Adrenal gland (tissue), 12 donors: ENCODE measurements around the gene SSPN. TPM values are rescaled to one million over a fixed set of nuclear protein-coding genes. Genes with fewer than 3 reads are reported as not detected.

Experiments
- DNase-seq, 7 donors: peaks; one replicate each; pipeline ENCODE4 v3.0.0-alpha.2; 2019 to 2020
- H3K27ac ChIP-seq, 5 donors: fragments of 200-600 bp; sonication (generic) in 4 of 5; 1 replicate in 3 of 5; 2 replicates in 2 of 5; pipeline versions ENCODE4 v1.5.1 to v1.8.0; 2016 to 2020; ENCODE audit warnings: mild to moderate bottlenecking in 1 of 5
- H3K27me3 ChIP-seq: fragments of 200-600 bp; 2 replicates; pipeline ENCODE4 v1.8.0; 2021
- H3K36me3 ChIP-seq, 2 donors: fragments of 200-600 bp; replicated peaks in 1 of 2; 1 replicate in 1 of 2; 2 replicates in 1 of 2; pipeline versions ENCODE4 v1.5.1 to v1.8.0; 2018 to 2022
- H3K4me1 ChIP-seq, 2 donors: fragments of 200-600 bp; replicated peaks in 1 of 2; 1 replicate in 1 of 2; 2 replicates in 1 of 2; pipeline versions ENCODE4 v1.5.1 to v1.8.0; 2018 to 2021
- H3K4me3 ChIP-seq, 4 donors: fragments of 200-600 bp; sonication (generic) in 3 of 4; one replicate each; pipeline ENCODE4 v1.5.1; 2016 to 2018
- H3K9me3 ChIP-seq, 3 donors: fragments of 200-600 bp; sonication (generic) in 1 of 3; replicated peaks in 1 of 3; 1 replicate in 2 of 3; 2 replicates in 1 of 3; pipeline versions ENCODE4 v1.5.1 to v1.8.0; 2016 to 2021
- POLR2A ChIP-seq, 2 donors: fragments of 450-650 bp; IDR thresholded peaks; one replicate each; pipeline ENCODE4 v1.6.1; 2017; ENCODE audit warnings: antibody characterized with exemption in 2 of 2, mild to moderate bottlenecking in 2 of 2, moderate library complexity in 1 of 2
- whole genome bisulfite sequencing, 4 donors: extraction: QIAGEN DNeasy Blood & Tissue Kit in 2 of 4; methylation state at CpG; one replicate each; pipeline versions ENCODE4 v1.1.5 to v1.1.7; 2013 to 2017; 5-methylcytosine and 5-hydroxymethylcytosine counted together
- intact Hi-C, 2 donors: fragments of 100-400 bp; cut with DNase I; formaldehyde crosslinking; loops; one replicate each; pipeline versions ENCODE4 v1.14.1 to v1.15.0; 2022 to 2023
- polyA plus RNA-seq, 3 donors: library from polyadenylated mRNA; stranded (reverse); fragments of 200-250 nt in 2 of 3; fragments of 350-450 nt in 1 of 3; fragmentation: Illumina TruSeq in 1 of 3; extraction: RNeasy Lipid Tissue Mini Kit (QIAGEN cat#74804) in 1 of 3; gene quantifications; one replicate each; pipeline ENCODE4 v1.2.3, GENCODE V29; 2013 to 2014
- total RNA-seq, 9 donors: library from RNA; depleted of rRNA in 4 of 9; stranded (reverse); fragments of >200 nt in 4 of 9; fragments of 120-200 nt in 1 of 9; fragmentation: NEBNext Ultra II Directional in 1 of 9; extraction: Animal tissue kit (Norgen Biotek cat#: 25700) in 1 of 9; gene quantifications; one replicate each; pipeline versions ENCODE4 v1.1.0 to v1.2.4, GENCODE V29; 2013 to 2023
- TF ChIP-seq, protein P1 (sequence below), 6 experiments: fragments of 450-650 bp in 4 of 6; fragments of 200-600 bp in 2 of 6; sonication (generic) in 1 of 6; IDR thresholded peaks; 1 replicate in 5 of 6; 2 replicates in 1 of 6; pipeline versions ENCODE4 v1.5.1 to v1.8.0; 2016 to 2021; ENCODE audit warnings: antibody characterized with exemption in 6 of 6, mild to moderate bottlenecking in 2 of 6, moderate library complexity in 1 of 6
- donor health status: healthy with polysubstance abuse.
- donor health status: Bipolar disorder and iron deficiency.
- donor health status: DM: yes; HTN: yes; CAD: no.
- donor health status: DM: no; HTN: no; CAD: no.
- donor health status: DM: no; HTN: no; CAD: no.
- donor health status: DM: yes; HTN: yes; CAD: no.

Gene SSPN
- total and polyA plus RNA-seq, 12 donors, result 3.3 to 47.8 (median 13.9) TPM

GRCh38 chr12:26157001-26157400 lies 38.4 kb upstream of the SSPN start:
- no peak overlapping the region for H3K4me3 ChIP-seq
- no peak overlapping the region for H3K27ac ChIP-seq
- intact Hi-C loops, result no loop called here
- TF ChIP-seq, protein P1, sequence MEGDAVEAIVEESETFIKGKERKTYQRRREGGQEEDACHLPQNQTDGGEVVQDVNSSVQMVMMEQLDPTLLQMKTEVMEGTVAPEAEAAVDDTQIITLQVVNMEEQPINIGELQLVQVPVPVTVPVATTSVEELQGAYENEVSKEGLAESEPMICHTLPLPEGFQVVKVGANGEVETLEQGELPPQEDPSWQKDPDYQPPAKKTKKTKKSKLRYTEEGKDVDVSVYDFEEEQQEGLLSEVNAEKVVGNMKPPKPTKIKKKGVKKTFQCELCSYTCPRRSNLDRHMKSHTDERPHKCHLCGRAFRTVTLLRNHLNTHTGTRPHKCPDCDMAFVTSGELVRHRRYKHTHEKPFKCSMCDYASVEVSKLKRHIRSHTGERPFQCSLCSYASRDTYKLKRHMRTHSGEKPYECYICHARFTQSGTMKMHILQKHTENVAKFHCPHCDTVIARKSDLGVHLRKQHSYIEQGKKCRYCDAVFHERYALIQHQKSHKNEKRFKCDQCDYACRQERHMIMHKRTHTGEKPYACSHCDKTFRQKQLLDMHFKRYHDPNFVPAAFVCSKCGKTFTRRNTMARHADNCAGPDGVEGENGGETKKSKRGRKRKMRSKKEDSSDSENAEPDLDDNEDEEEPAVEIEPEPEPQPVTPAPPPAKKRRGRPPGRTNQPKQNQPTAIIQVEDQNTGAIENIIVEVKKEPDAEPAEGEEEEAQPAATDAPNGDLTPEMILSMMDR (IDR thresholded peaks at IDR 0.05), result no peak
- TF ChIP-seq POLR2A (IDR thresholded peaks at IDR 0.05), result no peak
- H3K27me3 ChIP-seq, result no peaks in the 10 kb centered on the region
- H3K4me1 ChIP-seq, result peaks cover 0 to 12% of the 10 kb centered on the region in 2 donors
- no peaks in the 10 kb centered on the region for H3K36me3 ChIP-seq
- DNase-seq, result no peak
- no peaks in the 10 kb centered on the region for H3K9me3 ChIP-seq
- 60 to 81% (median 64%) methylated on average over 3 of the region's 3 CpGs for WGBS, 4 donors

DNA sequence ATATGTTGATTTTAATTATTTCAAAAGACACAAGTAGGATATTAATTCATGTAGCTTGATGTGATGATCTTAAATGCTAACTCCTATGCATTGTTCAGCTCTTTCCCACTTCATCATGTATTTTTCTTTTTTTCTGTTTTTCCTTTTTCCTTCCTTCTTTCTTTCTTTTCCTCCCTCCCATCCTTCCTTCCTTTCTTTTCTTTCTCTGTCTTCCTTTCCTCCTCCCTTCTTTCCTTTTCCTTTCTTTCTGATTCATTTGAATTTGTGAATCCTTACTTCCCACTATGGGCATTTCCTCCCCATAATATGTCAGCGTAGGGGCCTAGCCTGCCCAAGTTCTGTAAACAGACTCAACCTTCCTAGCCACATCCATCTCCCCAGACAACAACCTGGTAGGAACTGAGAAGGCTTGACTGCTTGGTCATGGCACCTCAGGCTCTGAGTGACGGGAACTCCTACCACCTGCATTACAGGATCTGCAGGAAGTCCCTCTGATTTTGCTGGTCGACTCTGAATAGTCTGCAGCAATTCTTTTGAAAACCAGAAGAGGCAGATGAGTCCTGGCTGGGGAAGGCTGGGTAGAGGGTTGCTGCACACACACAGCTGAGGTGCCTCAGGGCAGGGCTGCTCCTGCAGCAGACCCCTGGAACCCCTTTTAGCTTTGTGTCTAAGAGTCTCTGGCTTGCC lies 37.2 kb upstream of the SSPN start:
- intact Hi-C loops, result no loop called here
- Histone ChIP-seq H3K27ac (no peak overlapping the region), H3K4me3 (no peak overlapping the region), H3K36me3 (no peaks in the 10 kb centered on the region), H3K9me3 (no peaks in the 10 kb centered on the region), H3K4me1 (peaks cover 0 to 8% of the 10 kb centered on the region in 2 donors), H3K27me3 (no peaks in the 10 kb centered on the region)
- no peak for DNase-seq
- no peak for TF ChIP-seq POLR2A (IDR thresholded peaks at IDR 0.05)
- TF ChIP-seq, protein P1 (IDR thresholded peaks at IDR 0.05), result no peak
- 73 to 89% (median 75%) methylated on average over 3 of the region's 3 CpGs for WGBS, 4 donors

GRCh38 chr12:26162174-26162573 lies 33.2 kb upstream of the SSPN start:
- H3K4me1 ChIP-seq, result no peaks in the 10 kb centered on the region
- no peaks in the 10 kb centered on the region for H3K9me3 ChIP-seq
- H3K36me3 ChIP-seq, result no peaks in the 10 kb centered on the region
- H3K27me3 ChIP-seq, result no peaks in the 10 kb centered on the region
- intact Hi-C loops, result no loop called here
- 80 to 83% (median 81%) methylated on average over 1 of the region's 1 CpG for WGBS, 4 donors
- DNase-seq, result no peak
- no peak overlapping the region for H3K27ac ChIP-seq
- TF ChIP-seq, protein P1 (IDR thresholded peaks at IDR 0.05), result no peak
- no peak for TF ChIP-seq POLR2A (IDR thresholded peaks at IDR 0.05)
- no peak overlapping the region for H3K4me3 ChIP-seq

DNA sequence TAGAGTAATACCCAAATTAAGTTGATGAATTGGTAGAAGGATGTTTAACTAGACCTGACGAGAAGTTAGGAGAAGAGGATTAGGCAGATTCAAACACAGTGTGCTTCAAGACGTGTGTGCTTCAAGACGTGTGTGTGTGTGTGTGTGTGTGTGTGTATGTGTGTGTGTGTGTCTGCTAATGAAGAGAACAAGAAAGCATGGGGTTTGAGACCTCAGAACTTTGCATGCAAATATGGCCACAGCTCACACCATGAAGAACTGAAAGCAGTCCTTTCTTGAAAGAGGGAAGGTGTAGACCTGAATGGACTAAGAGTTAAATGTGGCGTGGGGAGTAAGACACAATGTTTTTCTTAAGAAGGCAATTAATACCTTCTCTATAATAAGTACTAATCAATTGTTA lies 32.5 kb upstream of the SSPN start:
- H3K4me3 ChIP-seq, result no peak overlapping the region
- H3K9me3 ChIP-seq, result no peaks in the 10 kb centered on the region
- no peaks in the 10 kb centered on the region for H3K36me3 ChIP-seq
- TF ChIP-seq, protein P1 (IDR thresholded peaks at IDR 0.05), result no peak
- TF ChIP-seq POLR2A (IDR thresholded peaks at IDR 0.05), result no peak
- no peaks in the 10 kb centered on the region for H3K27me3 ChIP-seq
- no peak overlapping the region for H3K27ac ChIP-seq
- WGBS, 4 donors, result 76 to 85% (median 79%) methylated on average over 4 of the region's 4 CpGs
- DNase-seq, result no peak
- intact Hi-C loops, result no loop called here
- H3K4me1 ChIP-seq, result no peaks in the 10 kb centered on the region
